ENCODE data around the gene COL4A6.

DNA sequence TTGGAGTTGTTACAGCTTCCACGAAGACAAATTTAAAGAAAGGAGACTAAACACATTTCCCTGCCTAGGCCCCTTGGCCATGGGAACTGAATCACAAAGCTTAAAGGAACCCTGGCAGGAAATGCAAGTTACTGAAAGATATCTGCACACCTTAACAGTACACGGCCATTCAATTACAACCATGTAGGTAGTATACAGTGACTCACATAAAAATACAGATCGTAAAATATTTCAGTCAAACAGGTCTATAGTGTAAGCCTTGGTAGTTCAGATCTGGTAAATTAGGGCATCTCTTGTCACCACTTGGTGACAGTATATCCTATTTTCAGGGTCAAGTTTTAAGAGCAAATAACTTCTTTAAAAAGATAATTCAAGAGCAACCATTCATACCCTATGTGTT is 234.7 kb downstream of the COL4A6 start:
- TF ChIP-seq, protein P1, sequence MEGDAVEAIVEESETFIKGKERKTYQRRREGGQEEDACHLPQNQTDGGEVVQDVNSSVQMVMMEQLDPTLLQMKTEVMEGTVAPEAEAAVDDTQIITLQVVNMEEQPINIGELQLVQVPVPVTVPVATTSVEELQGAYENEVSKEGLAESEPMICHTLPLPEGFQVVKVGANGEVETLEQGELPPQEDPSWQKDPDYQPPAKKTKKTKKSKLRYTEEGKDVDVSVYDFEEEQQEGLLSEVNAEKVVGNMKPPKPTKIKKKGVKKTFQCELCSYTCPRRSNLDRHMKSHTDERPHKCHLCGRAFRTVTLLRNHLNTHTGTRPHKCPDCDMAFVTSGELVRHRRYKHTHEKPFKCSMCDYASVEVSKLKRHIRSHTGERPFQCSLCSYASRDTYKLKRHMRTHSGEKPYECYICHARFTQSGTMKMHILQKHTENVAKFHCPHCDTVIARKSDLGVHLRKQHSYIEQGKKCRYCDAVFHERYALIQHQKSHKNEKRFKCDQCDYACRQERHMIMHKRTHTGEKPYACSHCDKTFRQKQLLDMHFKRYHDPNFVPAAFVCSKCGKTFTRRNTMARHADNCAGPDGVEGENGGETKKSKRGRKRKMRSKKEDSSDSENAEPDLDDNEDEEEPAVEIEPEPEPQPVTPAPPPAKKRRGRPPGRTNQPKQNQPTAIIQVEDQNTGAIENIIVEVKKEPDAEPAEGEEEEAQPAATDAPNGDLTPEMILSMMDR (IDR thresholded peaks at IDR 0.05), result no peak
- TF ChIP-seq, protein P2, sequence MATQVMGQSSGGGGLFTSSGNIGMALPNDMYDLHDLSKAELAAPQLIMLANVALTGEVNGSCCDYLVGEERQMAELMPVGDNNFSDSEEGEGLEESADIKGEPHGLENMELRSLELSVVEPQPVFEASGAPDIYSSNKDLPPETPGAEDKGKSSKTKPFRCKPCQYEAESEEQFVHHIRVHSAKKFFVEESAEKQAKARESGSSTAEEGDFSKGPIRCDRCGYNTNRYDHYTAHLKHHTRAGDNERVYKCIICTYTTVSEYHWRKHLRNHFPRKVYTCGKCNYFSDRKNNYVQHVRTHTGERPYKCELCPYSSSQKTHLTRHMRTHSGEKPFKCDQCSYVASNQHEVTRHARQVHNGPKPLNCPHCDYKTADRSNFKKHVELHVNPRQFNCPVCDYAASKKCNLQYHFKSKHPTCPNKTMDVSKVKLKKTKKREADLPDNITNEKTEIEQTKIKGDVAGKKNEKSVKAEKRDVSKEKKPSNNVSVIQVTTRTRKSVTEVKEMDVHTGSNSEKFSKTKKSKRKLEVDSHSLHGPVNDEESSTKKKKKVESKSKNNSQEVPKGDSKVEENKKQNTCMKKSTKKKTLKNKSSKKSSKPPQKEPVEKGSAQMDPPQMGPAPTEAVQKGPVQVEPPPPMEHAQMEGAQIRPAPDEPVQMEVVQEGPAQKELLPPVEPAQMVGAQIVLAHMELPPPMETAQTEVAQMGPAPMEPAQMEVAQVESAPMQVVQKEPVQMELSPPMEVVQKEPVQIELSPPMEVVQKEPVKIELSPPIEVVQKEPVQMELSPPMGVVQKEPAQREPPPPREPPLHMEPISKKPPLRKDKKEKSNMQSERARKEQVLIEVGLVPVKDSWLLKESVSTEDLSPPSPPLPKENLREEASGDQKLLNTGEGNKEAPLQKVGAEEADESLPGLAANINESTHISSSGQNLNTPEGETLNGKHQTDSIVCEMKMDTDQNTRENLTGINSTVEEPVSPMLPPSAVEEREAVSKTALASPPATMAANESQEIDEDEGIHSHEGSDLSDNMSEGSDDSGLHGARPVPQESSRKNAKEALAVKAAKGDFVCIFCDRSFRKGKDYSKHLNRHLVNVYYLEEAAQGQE (IDR thresholded peaks at IDR 0.05; ENCODE audit: insufficient read depth in 1 of 2, low read depth in 2 of 2, low read length in 1 of 2), result no peak
